ENCODE results near the gene LSM11.

The LSM11 gene

DNA sequence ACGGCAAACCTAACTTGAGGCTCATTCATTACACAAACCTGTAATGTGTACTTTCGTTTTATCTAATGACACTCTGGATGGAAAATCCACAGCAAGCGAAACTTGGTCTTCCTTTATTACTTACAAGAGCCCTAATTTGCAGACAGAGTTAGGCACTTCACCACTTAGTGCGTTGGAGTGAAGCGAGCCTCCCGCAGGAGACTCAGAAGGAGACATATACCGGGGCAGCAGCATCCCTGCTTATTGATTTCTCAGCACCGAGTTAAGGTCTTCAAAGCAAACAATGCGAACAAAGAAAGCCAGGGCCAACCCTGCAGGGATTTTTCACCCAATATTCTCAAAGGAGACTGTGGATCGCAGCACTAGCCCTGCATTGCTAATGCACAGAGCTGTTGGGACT, 28.6 kb downstream of the LSM11 start:
- DNase-seq (ENCODE audit: low read depth) = no peak

GRCh38 chr5:157778121-157778805, 34.8 kb downstream of the LSM11 start:
- peak; percentile 75 for DNase-seq (ENCODE audit: low read depth)

GRCh38 chr5:157779221-157779620, 35.7 kb downstream of the LSM11 start:
- no peak for DNase-seq (ENCODE audit: low read depth)

DNA sequence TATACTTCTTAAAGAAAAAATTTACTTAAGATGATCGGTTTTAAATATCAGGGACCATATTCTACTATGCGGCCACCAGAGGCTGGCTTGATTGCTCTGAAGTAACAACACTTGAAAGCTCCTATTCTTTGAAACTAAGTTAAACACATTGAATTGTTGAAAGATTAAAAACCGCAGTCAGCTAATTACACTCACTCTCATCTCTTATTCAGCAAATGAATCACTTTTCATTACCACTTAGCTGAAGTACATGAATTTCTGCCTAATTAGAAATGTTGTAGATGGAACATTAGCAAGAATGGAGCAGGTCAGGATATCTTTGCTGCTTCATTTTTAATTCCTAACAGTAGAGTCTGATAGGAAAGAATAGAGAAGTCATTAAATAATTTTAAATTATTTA, 42.3 kb downstream of the LSM11 start:
- no peak for DNase-seq (ENCODE audit: low read depth)

DNA sequence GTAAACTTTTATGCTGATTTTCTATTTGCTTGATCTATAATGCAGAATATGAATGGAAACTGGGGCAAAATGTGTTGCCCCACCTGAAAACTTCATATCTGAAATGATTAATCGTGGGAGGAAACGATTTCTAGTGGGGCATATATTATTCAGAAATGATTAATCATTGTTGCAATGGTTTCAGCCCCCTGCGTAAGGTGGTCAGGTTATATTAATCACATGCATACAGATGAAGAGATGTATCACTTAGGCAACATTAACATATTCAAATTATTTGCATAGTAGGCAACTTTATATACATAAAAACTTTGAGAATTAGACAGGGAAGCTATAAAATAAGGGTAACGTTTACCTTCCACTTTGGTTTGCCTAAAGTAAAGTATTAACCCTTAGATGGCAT, 49.8 kb downstream of the LSM11 start:
- no peak for DNase-seq (ENCODE audit: low read depth)

- no peak for DNase-seq (ENCODE audit: low read depth)
Observed at GRCh38 chr5:157799578-157799977, 56.1 kb downstream of the LSM11 start.

GRCh38 chr5:157800137-157800536, 56.6 kb downstream of the LSM11 start:
- no peak for DNase-seq (ENCODE audit: low read depth)

- no peak for DNase-seq (ENCODE audit: low read depth)
Observed at GRCh38 chr5:157802736-157803135, 59.2 kb downstream of the LSM11 start.

DNA sequence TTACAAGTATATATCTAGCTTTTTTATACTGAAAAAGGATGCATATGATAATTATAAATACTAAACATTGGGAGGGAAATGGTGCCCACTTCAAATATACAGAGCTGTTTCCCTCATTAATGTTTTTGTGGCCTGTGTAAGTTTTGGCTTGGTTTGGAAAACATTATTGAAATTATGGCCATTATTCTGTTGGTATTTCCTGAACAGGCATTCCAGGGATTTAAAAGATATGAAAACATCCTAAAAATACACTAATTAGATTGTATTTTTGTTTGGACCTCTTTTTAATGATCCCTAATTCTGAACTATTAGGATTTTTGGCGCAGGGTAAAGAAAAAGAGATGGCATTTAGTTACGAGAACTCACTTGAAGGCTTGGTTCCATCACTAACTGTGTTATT, 64.5 kb downstream of the LSM11 start:
- DNase-seq (ENCODE audit: low read depth) = no peak

Data from iris pigment epithelial cell (primary cell).